WTC11 (cell line): ENCODE measurements around the gene GREB1. TPM values are rescaled to one million over a fixed set of nuclear protein-coding genes. Genes with fewer than 3 reads are reported as not detected.

Experiments
- ATAC-seq: fragments of 200-7000 bp; cut with Tn5 transposase; 2 replicates; pipeline ENCODE4 v1.10.0; 2021; ENCODE audit warnings: mild to moderate bottlenecking, moderate library complexity
- CTCF ChIA-PET: fragments of 300-600 bp; sonication (Branson Sonifier 250); formaldehyde crosslinking; loops from one replicate; lab custom pipeline; 2021; ENCODE audit warnings: antibody characterized with exemption; lab: Charles Lee
- POLR2A ChIA-PET: fragments of 350-600 bp; sonication (Branson Sonifier 250); formaldehyde crosslinking; loops from one replicate; lab custom pipeline; 2021; ENCODE audit warnings: antibody characterized with exemption; lab: Charles Lee
- DNase-seq: peaks from one replicate; pipeline ENCODE4 v3.0.0; 2021; ENCODE audit warnings: low spot score
- H3K27ac Mint-ChIP-seq: 2 replicates; pipeline ENCODE4 v1.8.0; 2021; ENCODE audit warnings: mixed read lengths
- H3K27me3 Mint-ChIP-seq: 2 replicates; pipeline ENCODE4 v1.8.0; 2021; ENCODE audit warnings: low read depth, mild to moderate bottlenecking, moderate library complexity, mixed read lengths
- H3K36me3 Mint-ChIP-seq: 2 replicates; pipeline ENCODE4 v1.8.0; 2021; ENCODE audit warnings: mixed read lengths
- H3K4me1 Mint-ChIP-seq: 2 replicates; pipeline ENCODE4 v1.8.0; 2022; ENCODE audit warnings: mixed read lengths
- H3K4me3 Mint-ChIP-seq: 2 replicates; pipeline ENCODE4 v1.8.0; 2021; ENCODE audit warnings: mild to moderate bottlenecking, moderate library complexity, mixed read lengths
- H3K9me3 Mint-ChIP-seq: 2 replicates; pipeline ENCODE4 v1.8.0; 2021; ENCODE audit warnings: mixed read lengths
- JUN ChIP-seq: sonication (generic); formaldehyde crosslinking; IDR thresholded peaks from 2 replicates; pipeline ENCODE4 v1.8.0; 2023; ENCODE audit warnings: mild to moderate bottlenecking, missing genetic modification reagents
- NR3C1 ChIP-seq: sonication (generic); formaldehyde crosslinking; conservative IDR thresholded peaks from 2 replicates; pipeline ENCODE4 v1.8.1; 2023; ENCODE audit warnings: low read depth, mild to moderate bottlenecking, missing genetic modification reagents
- RELA ChIP-seq: sonication (generic); formaldehyde crosslinking; IDR thresholded peaks from 2 replicates; pipeline ENCODE4 v1.8.1; 2022; ENCODE audit warnings: missing genetic modification reagents, mild to moderate bottlenecking, borderline replicate concordance
- RORB ChIP-seq: fragments of 250-450 bp; sonication (Bioruptor Pico); IDR thresholded peaks from 2 replicates; pipeline ENCODE4 v1.9.0; 2021; ENCODE audit warnings: mild to moderate bottlenecking
- SMAD4 ChIP-seq: sonication (generic); formaldehyde crosslinking; IDR thresholded peaks from 2 replicates; pipeline ENCODE4 v1.8.0; 2022; ENCODE audit warnings: mild to moderate bottlenecking, missing genetic modification reagents
- TEAD1 ChIP-seq: sonication (generic); formaldehyde crosslinking; IDR thresholded peaks from 2 replicates; pipeline ENCODE4 v1.8.0; 2022; ENCODE audit warnings: mild to moderate bottlenecking, missing genetic modification reagents
- TEAD4 ChIP-seq: sonication (generic); formaldehyde crosslinking; IDR thresholded peaks from 2 replicates; pipeline ENCODE4 v1.8.0; 2022; ENCODE audit warnings: mild to moderate bottlenecking, missing genetic modification reagents
- ZNF423 ChIP-seq: fragments of 250-450 bp; sonication (Bioruptor Pico); IDR thresholded peaks from 2 replicates; pipeline ENCODE4 v2.1.2; 2022; ENCODE audit warnings: mild to moderate bottlenecking, moderate library complexity
- ZNF671 ChIP-seq: fragments of 250-450 bp; sonication (Bioruptor Pico); IDR thresholded peaks from 2 replicates; pipeline ENCODE4 v1.8.0; 2021; ENCODE audit warnings: mild to moderate bottlenecking
- total RNA-seq: library from RNA; stranded (reverse); gene quantifications from 3 replicates; pipeline ENCODE4 v1.2.3, GENCODE V29; 2021
- TF ChIP-seq, protein P1 (sequence below): fragments of 250-450 bp; sonication (Bioruptor Pico); IDR thresholded peaks from 2 replicates; pipeline ENCODE4 v1.9.0; 2021; ENCODE audit warnings: moderate library complexity, mild to moderate bottlenecking, inconsistent platforms, borderline replicate concordance
- TF ChIP-seq, protein P2 (sequence below): sonication (generic); formaldehyde crosslinking; IDR thresholded peaks from 2 replicates; pipeline ENCODE4 v1.8.0; 2022; ENCODE audit warnings: mild to moderate bottlenecking, missing genetic modification reagents
- TF ChIP-seq, protein P3 (sequence below): sonication (generic); formaldehyde crosslinking; IDR thresholded peaks from 2 replicates; pipeline ENCODE4 v1.8.0; 2023; ENCODE audit warnings: mild to moderate bottlenecking, missing genetic modification reagents
- TF ChIP-seq, protein P4 (sequence below): sonication (generic); formaldehyde crosslinking; conservative IDR thresholded peaks from 2 replicates; pipeline ENCODE4 v1.8.1; 2023; ENCODE audit warnings: mild to moderate bottlenecking, low read depth, missing genetic modification reagents, moderate library complexity
- TF ChIP-seq, protein P5 (sequence below): sonication (generic); formaldehyde crosslinking; IDR thresholded peaks from 2 replicates; pipeline ENCODE4 v1.8.1; 2022; ENCODE audit warnings: low read depth, mild to moderate bottlenecking, moderate library complexity, missing genetic modification reagents, borderline replicate concordance

Gene GREB1
- total RNA-seq, 1 experiment from 2014 or later = 35.7 TPM

DNA sequence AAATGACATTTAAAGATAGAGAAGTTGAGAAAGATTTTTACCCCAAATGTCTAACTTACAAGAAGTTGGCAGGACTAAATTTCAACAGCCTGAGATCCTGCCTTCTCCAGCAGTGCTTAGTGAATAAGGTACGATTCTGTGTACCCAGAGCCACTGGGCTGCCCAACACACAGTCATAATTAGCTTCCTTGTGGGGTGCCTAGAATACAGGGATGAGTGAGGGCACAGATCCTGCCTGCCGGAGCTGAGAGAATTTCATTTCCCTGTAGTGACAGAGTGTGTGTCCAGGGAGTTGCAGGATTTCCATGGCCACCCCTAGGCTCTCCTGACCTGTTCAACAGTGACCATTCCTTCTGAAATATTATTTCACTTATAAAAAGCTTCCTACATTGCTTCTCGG lies 27.0 kb downstream of the GREB1 start:
- TF ChIP-seq, protein P1, sequence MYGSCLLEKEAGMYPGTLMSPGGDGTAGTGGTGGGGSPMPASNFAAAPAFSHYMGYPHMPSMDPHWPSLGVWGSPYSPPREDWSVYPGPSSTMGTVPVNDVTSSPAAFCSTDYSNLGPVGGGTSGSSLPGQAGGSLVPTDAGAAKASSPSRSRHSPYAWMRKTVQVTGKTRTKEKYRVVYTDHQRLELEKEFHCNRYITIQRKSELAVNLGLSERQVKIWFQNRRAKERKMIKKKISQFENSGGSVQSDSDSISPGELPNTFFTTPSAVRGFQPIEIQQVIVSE (CRISPR knock-in tag) = no peak
- TF ChIP-seq, protein P2, sequence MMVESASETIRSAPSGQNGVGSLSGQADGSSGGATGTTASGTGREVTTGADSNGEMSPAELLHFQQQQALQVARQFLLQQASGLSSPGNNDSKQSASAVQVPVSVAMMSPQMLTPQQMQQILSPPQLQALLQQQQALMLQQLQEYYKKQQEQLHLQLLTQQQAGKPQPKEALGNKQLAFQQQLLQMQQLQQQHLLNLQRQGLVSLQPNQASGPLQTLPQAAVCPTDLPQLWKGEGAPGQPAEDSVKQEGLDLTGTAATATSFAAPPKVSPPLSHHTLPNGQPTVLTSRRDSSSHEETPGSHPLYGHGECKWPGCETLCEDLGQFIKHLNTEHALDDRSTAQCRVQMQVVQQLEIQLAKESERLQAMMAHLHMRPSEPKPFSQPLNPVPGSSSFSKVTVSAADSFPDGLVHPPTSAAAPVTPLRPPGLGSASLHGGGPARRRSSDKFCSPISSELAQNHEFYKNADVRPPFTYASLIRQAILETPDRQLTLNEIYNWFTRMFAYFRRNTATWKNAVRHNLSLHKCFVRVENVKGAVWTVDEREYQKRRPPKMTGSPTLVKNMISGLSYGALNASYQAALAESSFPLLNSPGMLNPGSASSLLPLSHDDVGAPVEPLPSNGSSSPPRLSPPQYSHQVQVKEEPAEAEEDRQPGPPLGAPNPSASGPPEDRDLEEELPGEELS (CRISPR knock-in tag) = no peak
- TF ChIP-seq ZNF671 (CRISPR knock-in tag) = no peak
- no peak for TF ChIP-seq RELA (CRISPR knock-in tag)
- TF ChIP-seq JUN (CRISPR knock-in tag) = no peak
- TF ChIP-seq, protein P3, sequence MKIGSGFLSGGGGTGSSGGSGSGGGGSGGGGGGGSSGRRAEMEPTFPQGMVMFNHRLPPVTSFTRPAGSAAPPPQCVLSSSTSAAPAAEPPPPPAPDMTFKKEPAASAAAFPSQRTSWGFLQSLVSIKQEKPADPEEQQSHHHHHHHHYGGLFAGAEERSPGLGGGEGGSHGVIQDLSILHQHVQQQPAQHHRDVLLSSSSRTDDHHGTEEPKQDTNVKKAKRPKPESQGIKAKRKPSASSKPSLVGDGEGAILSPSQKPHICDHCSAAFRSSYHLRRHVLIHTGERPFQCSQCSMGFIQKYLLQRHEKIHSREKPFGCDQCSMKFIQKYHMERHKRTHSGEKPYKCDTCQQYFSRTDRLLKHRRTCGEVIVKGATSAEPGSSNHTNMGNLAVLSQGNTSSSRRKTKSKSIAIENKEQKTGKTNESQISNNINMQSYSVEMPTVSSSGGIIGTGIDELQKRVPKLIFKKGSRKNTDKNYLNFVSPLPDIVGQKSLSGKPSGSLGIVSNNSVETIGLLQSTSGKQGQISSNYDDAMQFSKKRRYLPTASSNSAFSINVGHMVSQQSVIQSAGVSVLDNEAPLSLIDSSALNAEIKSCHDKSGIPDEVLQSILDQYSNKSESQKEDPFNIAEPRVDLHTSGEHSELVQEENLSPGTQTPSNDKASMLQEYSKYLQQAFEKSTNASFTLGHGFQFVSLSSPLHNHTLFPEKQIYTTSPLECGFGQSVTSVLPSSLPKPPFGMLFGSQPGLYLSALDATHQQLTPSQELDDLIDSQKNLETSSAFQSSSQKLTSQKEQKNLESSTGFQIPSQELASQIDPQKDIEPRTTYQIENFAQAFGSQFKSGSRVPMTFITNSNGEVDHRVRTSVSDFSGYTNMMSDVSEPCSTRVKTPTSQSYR (CRISPR knock-in tag) = no peak
- TF ChIP-seq, protein P4, sequence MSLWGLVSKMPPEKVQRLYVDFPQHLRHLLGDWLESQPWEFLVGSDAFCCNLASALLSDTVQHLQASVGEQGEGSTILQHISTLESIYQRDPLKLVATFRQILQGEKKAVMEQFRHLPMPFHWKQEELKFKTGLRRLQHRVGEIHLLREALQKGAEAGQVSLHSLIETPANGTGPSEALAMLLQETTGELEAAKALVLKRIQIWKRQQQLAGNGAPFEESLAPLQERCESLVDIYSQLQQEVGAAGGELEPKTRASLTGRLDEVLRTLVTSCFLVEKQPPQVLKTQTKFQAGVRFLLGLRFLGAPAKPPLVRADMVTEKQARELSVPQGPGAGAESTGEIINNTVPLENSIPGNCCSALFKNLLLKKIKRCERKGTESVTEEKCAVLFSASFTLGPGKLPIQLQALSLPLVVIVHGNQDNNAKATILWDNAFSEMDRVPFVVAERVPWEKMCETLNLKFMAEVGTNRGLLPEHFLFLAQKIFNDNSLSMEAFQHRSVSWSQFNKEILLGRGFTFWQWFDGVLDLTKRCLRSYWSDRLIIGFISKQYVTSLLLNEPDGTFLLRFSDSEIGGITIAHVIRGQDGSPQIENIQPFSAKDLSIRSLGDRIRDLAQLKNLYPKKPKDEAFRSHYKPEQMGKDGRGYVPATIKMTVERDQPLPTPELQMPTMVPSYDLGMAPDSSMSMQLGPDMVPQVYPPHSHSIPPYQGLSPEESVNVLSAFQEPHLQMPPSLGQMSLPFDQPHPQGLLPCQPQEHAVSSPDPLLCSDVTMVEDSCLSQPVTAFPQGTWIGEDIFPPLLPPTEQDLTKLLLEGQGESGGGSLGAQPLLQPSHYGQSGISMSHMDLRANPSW = no peak
- no peak for TF ChIP-seq SMAD4 (CRISPR knock-in tag)
- TF ChIP-seq TEAD1 = no peak
- no peak for TF ChIP-seq NR3C1
- TF ChIP-seq TEAD4 (CRISPR knock-in tag) = no peak
- TF ChIP-seq ZNF423 (CRISPR knock-in tag) = no peak
- TF ChIP-seq RORB = no peak
- TF ChIP-seq, protein P5, sequence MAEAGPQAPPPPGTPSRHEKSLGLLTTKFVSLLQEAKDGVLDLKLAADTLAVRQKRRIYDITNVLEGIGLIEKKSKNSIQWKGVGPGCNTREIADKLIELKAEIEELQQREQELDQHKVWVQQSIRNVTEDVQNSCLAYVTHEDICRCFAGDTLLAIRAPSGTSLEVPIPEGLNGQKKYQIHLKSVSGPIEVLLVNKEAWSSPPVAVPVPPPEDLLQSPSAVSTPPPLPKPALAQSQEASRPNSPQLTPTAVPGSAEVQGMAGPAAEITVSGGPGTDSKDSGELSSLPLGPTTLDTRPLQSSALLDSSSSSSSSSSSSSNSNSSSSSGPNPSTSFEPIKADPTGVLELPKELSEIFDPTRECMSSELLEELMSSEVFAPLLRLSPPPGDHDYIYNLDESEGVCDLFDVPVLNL (CRISPR knock-in tag) = no peak
- TF ChIP-seq, all 79 proteins: peak for 0
- Mint-ChIP-seq H3K27ac (peak overlapping the region; percentile 60; the same call in 1 of the 2 replicates), H3K4me3 (no peak overlapping the region), H3K9me3 (no peaks in the 10 kb centered on the region), H3K4me1 (peaks cover 49% of the 10 kb centered on the region), H3K36me3 (peaks cover 8% of the 10 kb centered on the region; the same call in 1 of the 2 replicates), H3K27me3 (no peaks in the 10 kb centered on the region)
- ATAC-seq (no peak), DNase-seq (no peak)
- ChIA-PET POLR2A (no interaction called here), CTCF (no interaction called here)

DNA sequence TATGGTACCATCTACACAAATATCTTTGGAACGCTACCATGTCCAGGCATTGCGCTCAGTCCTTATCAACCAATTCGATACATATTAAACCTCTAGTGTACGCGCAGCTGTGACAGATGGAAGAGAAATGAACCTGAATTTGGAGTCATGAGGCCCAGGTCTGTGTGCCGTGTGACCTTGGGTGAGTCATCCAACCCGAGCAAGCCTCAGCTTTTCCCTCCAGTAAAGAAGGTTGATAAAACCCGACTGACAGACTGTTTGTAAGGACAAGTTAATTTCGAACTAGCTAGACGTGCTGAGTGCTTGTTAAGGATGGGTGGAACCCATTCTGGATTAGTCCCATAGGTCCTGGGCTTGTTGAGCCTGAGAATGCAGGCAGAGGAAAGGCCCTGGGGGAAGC lies 28.2 kb downstream of the GREB1 start:
- DNase-seq = no peak
- POLR2A ChIA-PET = no interaction called here
- H3K4me3 Mint-ChIP-seq = no peak overlapping the region
- no peak for TF ChIP-seq NR3C1
- H3K9me3 Mint-ChIP-seq = no peaks in the 10 kb centered on the region
- H3K4me1 Mint-ChIP-seq = peaks cover 38% of the 10 kb centered on the region
- H3K27me3 Mint-ChIP-seq = no peaks in the 10 kb centered on the region
- H3K27ac Mint-ChIP-seq = peak overlapping the region; percentile 45; the same call in 1 of the 2 replicates
- ATAC-seq = no peak
- H3K36me3 Mint-ChIP-seq = peaks cover 8% of the 10 kb centered on the region; the same call in 1 of the 2 replicates
- CTCF ChIA-PET = no interaction called here
